Activated CD4-positive, alpha-beta memory T cell treated with anti-CD3 and anti-CD28 coated beads, Interleukin-2, amount 10 ng/mL, durations not matched to agents 7 days and 5 days (primary cell): ENCODE measurements around the gene TEX48. TPM values are rescaled to one million over a fixed set of nuclear protein-coding genes. Genes with fewer than 3 reads are reported as not detected.

Source experiments
- CTCF ChIA-PET: fragments of 350-600 bp; sonication (Branson Sonifier 250); formaldehyde crosslinking; loops from one replicate; lab custom pipeline; 2021; ENCODE audit warnings: antibody characterized with exemption, inconsistent platforms; lab: Charles Lee
- POLR2A ChIA-PET: fragments of 350-600 bp; sonication (Branson Sonifier 250); formaldehyde crosslinking; loops from one replicate; lab custom pipeline; 2021; ENCODE audit warnings: antibody characterized with exemption; lab: Charles Lee
- DNase-seq: peaks from one replicate; pipeline ENCODE4 v3.0.0-alpha.2; 2020
- H3K27ac Mint-ChIP-seq: one replicate; pipeline ENCODE4 v1.8.0; 2021; ENCODE audit warnings: mild to moderate bottlenecking, mixed read lengths
- H3K27me3 Mint-ChIP-seq: one replicate; pipeline ENCODE4 v1.8.0; 2021; ENCODE audit warnings: mixed read lengths
- H3K36me3 Mint-ChIP-seq: one replicate; pipeline ENCODE4 v1.8.0; 2021; ENCODE audit warnings: low read depth, mixed read lengths
- H3K4me1 Mint-ChIP-seq: one replicate; pipeline ENCODE4 v1.8.0; 2021; ENCODE audit warnings: mixed read lengths
- H3K4me3 Mint-ChIP-seq: one replicate; pipeline ENCODE4 v1.8.0; 2021; ENCODE audit warnings: mild to moderate bottlenecking, mixed read lengths
- H3K9me3 Mint-ChIP-seq: one replicate; pipeline ENCODE4 v1.8.0; 2021; ENCODE audit warnings: mixed read lengths
- total RNA-seq, 2 experiments: library from RNA; stranded (reverse); gene quantifications; one replicate each; pipeline ENCODE4 v1.2.3, GENCODE V29; 2021

Gene TEX48
- total RNA-seq, 2 experiments from 2014 or later: 0.48 to 1.5 TPM

GRCh38 chr9:114633438-114634089 is 48.4 kb downstream of the TEX48 start:
- no peak overlapping the region for H3K27ac Mint-ChIP-seq
- ChIA-PET CTCF (no interaction called here), POLR2A (no interaction called here)
- H3K36me3 Mint-ChIP-seq: peaks cover 50% of the 10 kb centered on the region
- H3K27me3 Mint-ChIP-seq: no peaks in the 10 kb centered on the region
- no peaks in the 10 kb centered on the region for H3K9me3 Mint-ChIP-seq
- no peaks in the 10 kb centered on the region for H3K4me1 Mint-ChIP-seq
- no peak for DNase-seq
- no peak overlapping the region for H3K4me3 Mint-ChIP-seq

GRCh38 chr9:114631166-114631565 is 50.8 kb downstream of the TEX48 start:
- H3K36me3 Mint-ChIP-seq: peaks cover 52% of the 10 kb centered on the region
- no peak overlapping the region for H3K27ac Mint-ChIP-seq
- H3K9me3 Mint-ChIP-seq: no peaks in the 10 kb centered on the region
- H3K27me3 Mint-ChIP-seq: no peaks in the 10 kb centered on the region
- no peaks in the 10 kb centered on the region for H3K4me1 Mint-ChIP-seq
- H3K4me3 Mint-ChIP-seq: no peak overlapping the region
- CTCF ChIA-PET: no interaction called here
- POLR2A ChIA-PET: no interaction called here
- no peak for DNase-seq

GRCh38 chr9:114629563-114630090 is 52.4 kb downstream of the TEX48 start:
- H3K4me3 Mint-ChIP-seq: no peak overlapping the region
- H3K36me3 Mint-ChIP-seq: peaks cover 47% of the 10 kb centered on the region
- POLR2A ChIA-PET: no interaction called here
- no peaks in the 10 kb centered on the region for H3K9me3 Mint-ChIP-seq
- H3K27ac Mint-ChIP-seq: no peak overlapping the region
- no peaks in the 10 kb centered on the region for H3K27me3 Mint-ChIP-seq
- CTCF ChIA-PET: interaction anchor here (1.2 to 1.9 kb wide), 3 partner anchors 24 to 145 kb away, joined by 3 to 11 read pairs (median 4); no protein-coding TSS in a partner anchor
- no peaks in the 10 kb centered on the region for H3K4me1 Mint-ChIP-seq
- no peak for DNase-seq

- CTCF ChIA-PET: no interaction called here
- Mint-ChIP-seq H3K36me3 (peaks cover 39% of the 10 kb centered on the region), H3K27ac (no peak overlapping the region), H3K4me1 (no peaks in the 10 kb centered on the region), H3K4me3 (no peak overlapping the region), H3K9me3 (no peaks in the 10 kb centered on the region), H3K27me3 (no peaks in the 10 kb centered on the region)
- DNase-seq: no peak
- POLR2A ChIA-PET: no interaction called here
Observed at GRCh38 chr9:114627553-114627952, 54.4 kb downstream of the TEX48 start.

GRCh38 chr9:114626415-114627020 is 55.5 kb downstream of the TEX48 start:
- CTCF ChIA-PET: interaction anchor here (0.9 kb wide), 1 partner anchor 27 kb away, joined by 6 read pairs; no protein-coding TSS in a partner anchor
- H3K4me3 Mint-ChIP-seq: no peak overlapping the region
- no peaks in the 10 kb centered on the region for H3K27me3 Mint-ChIP-seq
- POLR2A ChIA-PET: interaction anchor here (0.7 kb wide), 1 partner anchor 15 kb away, joined by 3 read pairs; no protein-coding TSS in a partner anchor
- DNase-seq: no peak
- no peaks in the 10 kb centered on the region for H3K9me3 Mint-ChIP-seq
- peaks cover 41% of the 10 kb centered on the region for H3K36me3 Mint-ChIP-seq
- no peaks in the 10 kb centered on the region for H3K4me1 Mint-ChIP-seq
- no peak overlapping the region for H3K27ac Mint-ChIP-seq

GRCh38 chr9:114624677-114625076 is 57.3 kb downstream of the TEX48 start:
- H3K4me1 Mint-ChIP-seq: no peaks in the 10 kb centered on the region
- no peaks in the 10 kb centered on the region for H3K27me3 Mint-ChIP-seq
- no peak overlapping the region for H3K27ac Mint-ChIP-seq
- no peak for DNase-seq
- ChIA-PET CTCF (interaction anchor here (1.2 kb wide), 1 partner anchor 18 kb away, joined by 3 read pairs; no protein-coding TSS in a partner anchor), POLR2A (interaction anchor here (1.3 kb wide), 1 partner anchor 37 kb away, joined by 3 read pairs; the partner anchor contains the start of gene ATP6V1G1)
- H3K9me3 Mint-ChIP-seq: no peaks in the 10 kb centered on the region
- peaks cover 39% of the 10 kb centered on the region for H3K36me3 Mint-ChIP-seq
- no peak overlapping the region for H3K4me3 Mint-ChIP-seq

GRCh38 chr9:114621975-114622609 is 59.9 kb downstream of the TEX48 start:
- no peaks in the 10 kb centered on the region for H3K27me3 Mint-ChIP-seq
- ChIA-PET CTCF (interaction anchor here (0.6 to 2.3 kb wide), 5 partner anchors 25 to 217 kb away, joined by 3 to 7 read pairs (median 5); no protein-coding TSS in a partner anchor), POLR2A (interaction anchor here (0.9 to 1.2 kb wide), 3 partner anchors 10 to 34 kb away, joined by 3 to 6 read pairs (median 3); partner anchors contain the start of genes ATP6V1G1 and TMEM268)
- no peaks in the 10 kb centered on the region for H3K9me3 Mint-ChIP-seq
- H3K4me3 Mint-ChIP-seq: no peak overlapping the region
- no peak for DNase-seq
- H3K27ac Mint-ChIP-seq: no peak overlapping the region
- H3K4me1 Mint-ChIP-seq: peaks cover 11% of the 10 kb centered on the region
- H3K36me3 Mint-ChIP-seq: peaks cover 48% of the 10 kb centered on the region

GRCh38 chr9:114621561-114621960 is 60.4 kb downstream of the TEX48 start:
- CTCF ChIA-PET: interaction anchor here (0.7 to 2.3 kb wide), 4 partner anchors 29 to 218 kb away, joined by 3 to 7 read pairs (median 4); no protein-coding TSS in a partner anchor

GRCh38 chr9:114619191-114619761 is 62.7 kb downstream of the TEX48 start:
- peaks cover 43% of the 10 kb centered on the region for H3K36me3 Mint-ChIP-seq
- CTCF ChIA-PET: interaction anchor here (2.3 kb wide), 1 partner anchor 26 kb away, joined by 7 read pairs; no protein-coding TSS in a partner anchor
- H3K4me3 Mint-ChIP-seq: peak overlapping the region; percentile 43

More at GRCh38 chr9:114621561-114621960, 60.4 kb downstream of the TEX48 start:
- Mint-ChIP-seq H3K4me3 (no peak overlapping the region), H3K9me3 (no peaks in the 10 kb centered on the region), H3K27me3 (no peaks in the 10 kb centered on the region), H3K36me3 (peaks cover 46% of the 10 kb centered on the region), H3K27ac (no peak overlapping the region), H3K4me1 (peaks cover 15% of the 10 kb centered on the region)
- POLR2A ChIA-PET: interaction anchor here (0.9 to 1.2 kb wide), 3 partner anchors 9 to 34 kb away, joined by 3 to 6 read pairs (median 3); partner anchors contain the start of genes ATP6V1G1 and TMEM268
- no peak for DNase-seq

GRCh38 chr9:114616684-114617520 is 65.1 kb downstream of the TEX48 start:
- peaks cover 46% of the 10 kb centered on the region for H3K36me3 Mint-ChIP-seq
- H3K27me3 Mint-ChIP-seq: no peaks in the 10 kb centered on the region
- peaks cover 45% of the 10 kb centered on the region for H3K4me1 Mint-ChIP-seq
- no peak overlapping the region for H3K4me3 Mint-ChIP-seq
- ChIA-PET CTCF (interaction anchor here (0.5 to 1.6 kb wide), 6 partner anchors 18 to 130 kb away, joined by 3 to 10 read pairs (median 3); no protein-coding TSS in a partner anchor), POLR2A (interaction anchor here (1.1 to 2.3 kb wide), 2 partner anchors 29 to 36 kb away, joined by 5 to 7 read pairs; partner anchors contain the start of gene ATP6V1G1)
- DNase-seq: no peak
- H3K9me3 Mint-ChIP-seq: no peaks in the 10 kb centered on the region
- peak overlapping the region; percentile 73 for H3K27ac Mint-ChIP-seq

More at GRCh38 chr9:114619191-114619761, 62.7 kb downstream of the TEX48 start:
- H3K27ac Mint-ChIP-seq: peak overlapping the region; percentile 66
- POLR2A ChIA-PET: no interaction called here
- H3K4me1 Mint-ChIP-seq: peaks cover 25% of the 10 kb centered on the region
- DNase-seq: no peak
- no peaks in the 10 kb centered on the region for H3K27me3 Mint-ChIP-seq
- no peaks in the 10 kb centered on the region for H3K9me3 Mint-ChIP-seq
